GM21529 (cell line): ENCODE results near the gene ARHGAP19.
"Not testable (repeated sequence)": the region's sequence is repeated elsewhere in the genome, so short reads cannot be mapped to it uniquely, and the experiment has no call there.

Experiments used
- ATAC-seq: cut with Tn5 transposase; IDR thresholded peaks from one replicate; pipeline ENCODE4 v1.9.1; 2021; ENCODE audit not compliant: unreplicated experiment

Gene ARHGAP19

GRCh38 chr10:97321804-97322190 is 29.4 kb upstream of the ARHGAP19 start:
- no peak for ATAC-seq

GRCh38 chr10:97321032-97321803 is 28.8 kb upstream of the ARHGAP19 start:
- no peak for ATAC-seq

DNA sequence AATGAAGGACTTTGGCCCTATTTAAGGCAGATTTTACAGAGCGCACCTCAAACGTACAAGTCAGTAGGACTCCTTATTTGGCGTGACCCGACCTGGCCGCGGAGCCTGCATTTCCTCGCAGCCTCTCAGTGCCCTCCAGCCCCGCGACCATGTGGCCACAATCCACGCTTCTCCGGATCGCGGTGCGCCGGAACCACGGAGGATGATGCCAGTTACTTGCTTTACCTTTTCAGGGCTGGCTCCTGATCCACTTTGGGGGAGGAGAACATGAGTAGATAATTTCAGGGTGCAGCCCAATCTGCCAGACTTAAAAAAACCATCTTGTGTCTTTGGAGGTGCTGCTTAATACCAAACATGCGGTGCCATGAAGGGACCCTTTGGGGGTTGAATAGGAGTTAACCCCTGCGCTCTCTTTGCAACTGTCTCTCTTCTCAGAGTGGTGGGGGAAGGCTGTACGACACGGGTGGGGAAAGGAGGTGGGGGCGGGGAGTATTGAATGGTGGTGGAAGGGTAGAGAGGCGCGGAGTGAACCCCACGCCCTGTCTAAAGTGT is 28.1 kb upstream of the ARHGAP19 start:
- no peak for ATAC-seq

DNA sequence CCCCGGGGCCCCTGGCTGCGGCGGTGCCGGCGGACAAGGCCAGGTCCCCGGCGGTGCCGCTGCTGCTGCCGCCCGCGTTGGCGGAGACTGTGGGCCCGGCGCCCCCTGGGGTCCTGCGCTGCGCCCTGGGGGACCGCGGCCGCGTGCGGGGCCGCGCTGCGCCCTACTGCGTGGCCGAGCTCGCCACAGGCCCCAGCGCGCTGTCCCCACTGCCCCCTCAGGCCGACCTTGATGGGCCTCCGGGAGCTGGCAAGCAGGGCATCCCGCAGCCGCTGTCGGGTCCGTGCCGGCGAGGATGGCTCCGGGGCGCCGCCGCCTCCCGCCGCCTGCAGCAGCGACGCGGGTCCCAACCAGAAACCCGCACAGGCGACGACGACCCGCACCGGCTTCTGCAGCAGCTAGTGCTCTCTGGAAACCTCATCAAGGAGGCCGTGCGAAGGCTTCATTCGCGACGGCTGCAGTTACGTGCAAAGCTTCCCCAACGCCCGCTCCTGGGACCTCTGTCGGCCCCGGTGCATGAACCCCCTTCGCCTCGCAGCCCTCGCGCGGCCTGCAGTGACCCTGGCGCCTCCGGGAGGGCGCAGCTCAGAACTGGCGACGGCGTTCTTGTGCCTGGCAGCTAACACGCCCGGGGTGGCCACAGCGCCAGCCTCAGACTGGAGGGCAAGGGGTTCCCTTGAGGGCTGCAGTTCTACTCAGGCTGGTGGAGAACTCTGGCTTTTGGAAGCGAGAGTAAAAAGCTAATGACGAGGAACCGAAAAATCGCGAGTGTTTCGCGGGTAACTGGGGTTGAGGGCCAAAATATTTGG is 27.4 kb upstream of the ARHGAP19 start:
- peak; percentile 31 for ATAC-seq

GRCh38 chr10:97318772-97319651 is 26.6 kb upstream of the ARHGAP19 start, which contains the start of gene FRAT1:
FRAT1 (plus strand) TSS chr10:97319271; CDS start chr10:97319454, 183 bp downstream.
- peak; percentile 84 for ATAC-seq

DNA sequence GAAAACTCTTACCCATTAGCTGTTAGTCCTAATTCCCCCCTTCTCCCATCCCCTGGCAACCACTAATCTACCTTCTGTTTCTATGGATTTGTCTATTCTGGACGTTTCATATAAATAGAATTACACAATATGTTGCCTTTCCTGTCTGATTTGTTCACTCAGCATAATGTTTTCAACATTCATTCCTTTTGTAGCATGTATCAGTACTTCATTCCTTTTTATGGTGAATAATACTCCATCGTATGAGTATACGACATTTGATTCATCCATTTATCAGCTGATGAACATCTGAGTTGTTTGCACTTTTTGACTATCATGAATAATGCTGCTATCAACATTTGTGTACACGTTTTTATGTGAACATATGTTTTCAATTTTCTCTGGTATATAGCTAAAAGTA is 22.2 kb upstream of the ARHGAP19 start:
- ATAC-seq = no peak

- no peak for ATAC-seq
Measured at GRCh38 chr10:97312897-97313296, 20.5 kb upstream of the ARHGAP19 start.

- no peak for ATAC-seq
Measured at GRCh38 chr10:97311111-97311626, 18.7 kb upstream of the ARHGAP19 start.

GRCh38 chr10:97307866-97308780 is 15.7 kb upstream of the ARHGAP19 start:
- ATAC-seq = no peak

- no peak for ATAC-seq
Measured at GRCh38 chr10:97307441-97307840, 15.0 kb upstream of the ARHGAP19 start.

GRCh38 chr10:97302088-97302791 is 9.8 kb upstream of the ARHGAP19 start:
- no peak for ATAC-seq

DNA sequence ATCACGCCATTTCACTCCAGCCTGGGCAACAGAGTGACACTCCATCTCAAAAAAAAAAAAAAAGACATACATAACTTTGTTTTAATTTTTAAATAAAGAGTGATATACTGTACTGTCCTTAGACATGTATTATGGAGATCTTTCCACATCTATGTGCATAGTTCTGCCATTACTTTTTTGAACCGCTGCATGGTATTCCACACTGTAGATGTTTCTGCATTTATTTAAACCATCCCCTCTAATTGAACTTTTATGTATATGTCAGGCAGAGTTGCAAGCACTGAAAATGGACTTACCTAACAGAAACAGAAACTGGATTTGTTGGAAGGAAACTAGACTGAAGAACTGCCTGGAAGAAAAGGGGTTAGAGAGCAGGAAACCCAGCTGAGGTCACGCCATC is 8.5 kb upstream of the ARHGAP19 start:
- ATAC-seq = no peak

DNA sequence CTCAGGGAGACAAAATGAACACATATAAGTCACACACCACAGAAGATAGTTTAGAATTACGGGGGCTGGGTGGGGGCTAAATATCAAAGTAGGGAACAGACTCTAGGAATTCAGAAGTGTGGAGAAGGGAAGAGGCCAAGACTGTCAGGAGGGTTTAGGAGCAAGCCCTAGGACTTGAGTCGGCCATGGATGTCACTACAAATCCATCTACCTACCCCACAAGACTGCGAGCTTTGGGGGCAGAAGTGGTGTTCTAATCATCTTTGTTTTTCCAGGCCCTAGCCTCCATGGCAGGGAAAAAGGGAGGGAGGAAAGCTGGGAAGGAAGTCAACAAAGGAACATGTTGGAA is 5.8 kb upstream of the ARHGAP19 start:
- ATAC-seq = no peak

- no peak for ATAC-seq
Measured at GRCh38 chr10:97297556-97298222, 5.3 kb upstream of the ARHGAP19 start.

DNA sequence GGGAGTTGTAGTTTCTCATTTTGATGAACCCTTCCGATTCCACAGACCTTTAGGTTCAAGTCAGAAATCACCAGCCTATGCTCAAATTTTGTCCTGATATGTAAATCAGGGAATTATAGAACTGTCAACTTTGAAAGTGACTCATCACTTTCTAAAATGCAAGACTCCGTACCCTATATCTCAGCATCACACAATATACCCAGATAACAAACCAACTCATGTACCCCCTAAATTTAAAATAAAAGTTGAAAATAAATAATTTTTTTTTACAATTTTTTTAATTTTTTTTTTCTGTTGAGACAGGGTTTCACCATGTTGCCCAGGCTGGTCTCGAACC is 393 bp upstream of the ARHGAP19 start:
- ATAC-seq = no peak

DNA sequence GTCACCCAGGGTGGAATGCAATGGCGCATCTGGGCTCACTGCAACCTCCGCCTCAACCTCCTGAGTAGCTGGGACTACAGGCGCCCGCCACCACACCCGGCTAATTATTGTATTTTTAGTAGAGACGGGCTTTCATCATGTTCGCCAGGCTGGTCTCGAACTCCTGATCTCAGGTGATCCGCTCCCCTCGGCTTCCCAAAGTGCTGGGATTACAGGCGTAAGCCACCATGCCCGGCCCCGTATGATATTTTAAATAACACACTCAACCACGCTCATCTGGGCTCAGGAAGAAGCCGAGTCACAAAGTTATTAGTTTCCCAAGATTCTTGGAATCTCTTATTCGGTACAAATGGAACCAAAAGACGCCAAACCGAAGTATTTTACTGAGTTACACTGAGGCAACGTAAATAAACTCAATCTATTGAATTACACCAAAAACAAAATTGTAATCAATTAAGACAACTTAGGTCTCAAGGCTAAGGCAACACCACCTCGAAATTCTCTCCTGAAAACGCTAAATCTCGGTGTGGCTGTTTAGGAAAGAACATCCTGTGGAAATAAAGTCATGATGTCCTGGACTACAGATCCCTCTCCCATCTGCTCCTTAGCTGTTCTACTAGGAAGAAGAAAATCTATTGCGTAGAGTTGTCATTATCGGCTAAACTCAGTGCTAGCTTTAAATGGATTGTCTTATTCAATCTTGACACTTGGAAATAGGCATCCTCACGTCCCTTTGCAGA is 910 bp downstream of the ARHGAP19 start:
- no peak for ATAC-seq

GRCh38 chr10:97290576-97291356 is 1.7 kb downstream of the ARHGAP19 start:
- ATAC-seq = not testable (repeated sequence)
